B cell (primary cell): Measurements from ENCODE around the gene NAA15. TPM values are rescaled to one million over a fixed set of nuclear protein-coding genes. Genes with fewer than 3 reads are reported as not detected.
"Not testable (repeated sequence)": the region's sequence is repeated elsewhere in the genome, so short reads cannot be mapped to it uniquely, and the experiment has no call there.

Experiments used
- ATAC-seq: fragments of 200-7000 bp; cut with Tn5 transposase; one replicate; pipeline ENCODE4 v1.10.0; 2021; ENCODE audit warnings: low read depth, mild to moderate bottlenecking, moderate number of reproducible peaks, moderate library complexity
- CTCF ChIA-PET: fragments of 350-600 bp; sonication (Branson Sonifier 250); formaldehyde crosslinking; loops from one replicate; lab custom pipeline; 2021; ENCODE audit warnings: antibody characterized with exemption, inconsistent platforms; lab: Charles Lee
- POLR2A ChIA-PET: fragments of 350-600 bp; sonication (Branson Sonifier 250); formaldehyde crosslinking; loops from one replicate; lab custom pipeline; 2021; ENCODE audit warnings: antibody characterized with exemption; lab: Charles Lee
- DNase-seq: peaks from one replicate; pipeline ENCODE4 v3.0.0; 2013
- H2AFZ ChIP-seq: 2 replicates; pipeline ENCODE4 v1.6.1; 2012; ENCODE audit warnings: mild to moderate bottlenecking, low read depth, low read length; ENCODE audit not compliant: insufficient read depth, poor library complexity, severe bottlenecking
- H3K27ac ChIP-seq, 2 donors: 1 replicate in 1 of 2; 2 replicates in 1 of 2; pipeline ENCODE4 v1.5.1; 2012 to 2013; ENCODE audit warnings: low read length in 2 of 2, mild to moderate bottlenecking in 2 of 2, moderate library complexity in 1 of 2
- H3K27me3 ChIP-seq, 4 experiments: fragments of 200-600 bp in 1 of 4; sonication (generic) in 1 of 4; replicated peaks in 1 of 4; 1 replicate in 2 of 4; 2 replicates in 2 of 4; pipeline versions ENCODE4 v1.6.1 to v1.7.0; 2013 to 2016; ENCODE audit warnings: low read length in 3 of 4, mild to moderate bottlenecking in 2 of 4, mixed read lengths in 1 of 4, moderate library complexity in 1 of 4; ENCODE audit not compliant: insufficient read depth in 4 of 4, control insufficient read depth in 3 of 4; ENCODE audit errors: control extremely low read depth in 1 of 4
- H3K36me3 ChIP-seq, 2 experiments: replicated peaks in 1 of 2; 1 replicate in 1 of 2; 2 replicates in 1 of 2; pipeline versions ENCODE4 v1.6.1 to v1.7.1; 2013; ENCODE audit warnings: low read length in 1 of 2; ENCODE audit not compliant: insufficient read depth in 2 of 2, control insufficient read depth in 1 of 2; ENCODE audit errors: control extremely low read depth in 1 of 2, extremely low read depth in 1 of 2
- H3K4me1 ChIP-seq, 2 donors: fragments of 200-600 bp in 1 of 2; sonication (generic) in 1 of 2; 1 replicate in 1 of 2; 2 replicates in 1 of 2; pipeline versions ENCODE4 v1.5.1 to v1.6.1; 2013 to 2017; ENCODE audit warnings: low read length in 2 of 2; ENCODE audit not compliant: control insufficient read depth in 2 of 2, insufficient read depth in 2 of 2
- H3K4me2 ChIP-seq: replicated peaks from 2 replicates; pipeline ENCODE3; 2012; ENCODE audit warnings: mild to moderate bottlenecking, low read depth, low read length; ENCODE audit not compliant: poor library complexity, severe bottlenecking
- H3K4me3 ChIP-seq, 5 experiments: fragments of 200-600 bp in 1 of 5; sonication (generic) in 1 of 5; 1 replicate in 3 of 5; 2 replicates in 2 of 5; pipeline versions ENCODE4 v1.5.1 to v1.7.0; 2011 to 2016; ENCODE audit warnings: low read length in 4 of 5, mild to moderate bottlenecking in 4 of 5, low read depth in 2 of 5, control low read depth in 1 of 5, moderate library complexity in 1 of 5; ENCODE audit not compliant: insufficient read depth in 1 of 5; ENCODE audit errors: control extremely low read depth in 1 of 5, extremely low read depth in 1 of 5
- H3K79me2 ChIP-seq: fragments of 200-600 bp; sonication (generic); one replicate; pipeline ENCODE4 v1.6.0; 2016; ENCODE audit warnings: low read length; ENCODE audit not compliant: control insufficient read depth, insufficient read depth
- H3K9ac ChIP-seq: fragments of 200-600 bp; sonication (generic); 2 replicates; pipeline ENCODE4 v1.6.1; 2017; ENCODE audit warnings: mild to moderate bottlenecking, low read length, moderate library complexity
- H3K9me3 ChIP-seq, 3 donors: one replicate each; pipeline versions ENCODE4 v1.6.1 to v1.7.1; 2013; ENCODE audit warnings: low read length in 2 of 3; ENCODE audit not compliant: control insufficient read depth in 2 of 3, insufficient read depth in 1 of 3; ENCODE audit errors: control extremely low read depth in 1 of 3
- H4K20me1 ChIP-seq: 2 replicates; pipeline ENCODE4 v1.6.0; 2012; ENCODE audit warnings: mild to moderate bottlenecking, low read length; ENCODE audit not compliant: insufficient read depth, control insufficient read depth, poor library complexity, severe bottlenecking
- H3K27ac Mint-ChIP-seq: one replicate; pipeline ENCODE4 v1.8.0; 2021; ENCODE audit warnings: mixed read lengths
- H3K27me3 Mint-ChIP-seq: one replicate; pipeline ENCODE4 v1.8.0; 2021; ENCODE audit warnings: mixed read lengths
- H3K4me1 Mint-ChIP-seq: one replicate; pipeline ENCODE4 v1.8.0; 2021; ENCODE audit warnings: mixed read lengths
- H3K4me3 Mint-ChIP-seq: one replicate; pipeline ENCODE4 v1.8.0; 2021; ENCODE audit warnings: mixed read lengths
- H3K9me3 Mint-ChIP-seq: one replicate; pipeline ENCODE4 v1.8.0; 2022; ENCODE audit warnings: mixed read lengths; ENCODE audit not compliant: insufficient read depth
- EZH2 ChIP-seq: IDR thresholded peaks from 2 replicates; pipeline ENCODE4 v1.6.1; 2012; ENCODE audit warnings: borderline replicate concordance, low read depth, mild to moderate bottlenecking, moderate library complexity, low read length; ENCODE audit not compliant: insufficient read depth, poor library complexity, severe bottlenecking
- WGBS: methylation state at CpG from one replicate; pipeline ENCODE4 v1.1.5; 2013; ENCODE audit warnings: missing lambda C conversion rate; ENCODE audit not compliant: insufficient coverage; 5-methylcytosine and 5-hydroxymethylcytosine counted together
- intact Hi-C: fragments of 100-400 bp; cut with micrococcal nuclease; formaldehyde crosslinking; loops from one replicate; pipeline ENCODE4 v1.10.0; 2022
- polyA plus RNA-seq: library from polyadenylated mRNA; depleted of rRNA; stranded (reverse); fragments of >200 nt; gene quantifications from 2 replicates; pipeline ENCODE4 v1.2.3, GENCODE V29; 2012
- total RNA-seq, 2 donors: library from RNA; stranded (reverse); fragments of 120-200 nt in 1 of 2; gene quantifications; 1 replicate in 1 of 2; 2 replicates in 1 of 2; pipeline versions ENCODE4 v1.2.3 to v1.2.4, GENCODE V29; 2013 to 2022
- TF ChIP-seq, protein P1 (sequence below): fragments of 200-600 bp; IDR thresholded peaks from one replicate; pipeline ENCODE4 v1.8.0; 2022; ENCODE audit warnings: antibody characterized with exemption, mild to moderate bottlenecking

The NAA15 gene
- total and polyA plus RNA-seq, 2 donors (not counting 1 experiment from before 2014, with no cell fraction given), result 10.0 to 56.7 TPM

DNA sequence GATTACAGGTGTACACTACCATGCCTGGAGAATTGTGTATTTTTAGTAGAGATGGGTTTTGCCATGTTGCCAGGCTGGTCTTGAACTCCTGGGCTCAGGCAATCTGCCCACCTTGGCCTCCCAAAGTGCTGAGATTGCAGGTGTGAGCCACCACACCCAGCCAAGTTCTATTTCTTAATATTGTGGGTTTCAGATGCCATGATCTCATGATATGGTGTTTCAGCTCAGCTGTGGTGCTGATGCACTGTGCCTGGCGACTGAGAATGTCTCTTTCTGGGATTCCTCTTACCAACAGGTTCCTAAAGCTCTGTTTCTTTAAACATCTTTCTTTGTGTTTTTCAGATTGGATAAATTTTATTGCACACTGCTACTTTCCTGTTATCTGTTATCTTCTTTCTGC is 18.3 kb downstream of the NAA15 start:
- H3K27ac Mint-ChIP-seq, result peak overlapping the region; percentile 46
- H3K27ac ChIP-seq, result peak overlapping the region in 1 of 2 donors; percentile 15
- no peak for TF ChIP-seq EZH2
- TF ChIP-seq, protein P1, sequence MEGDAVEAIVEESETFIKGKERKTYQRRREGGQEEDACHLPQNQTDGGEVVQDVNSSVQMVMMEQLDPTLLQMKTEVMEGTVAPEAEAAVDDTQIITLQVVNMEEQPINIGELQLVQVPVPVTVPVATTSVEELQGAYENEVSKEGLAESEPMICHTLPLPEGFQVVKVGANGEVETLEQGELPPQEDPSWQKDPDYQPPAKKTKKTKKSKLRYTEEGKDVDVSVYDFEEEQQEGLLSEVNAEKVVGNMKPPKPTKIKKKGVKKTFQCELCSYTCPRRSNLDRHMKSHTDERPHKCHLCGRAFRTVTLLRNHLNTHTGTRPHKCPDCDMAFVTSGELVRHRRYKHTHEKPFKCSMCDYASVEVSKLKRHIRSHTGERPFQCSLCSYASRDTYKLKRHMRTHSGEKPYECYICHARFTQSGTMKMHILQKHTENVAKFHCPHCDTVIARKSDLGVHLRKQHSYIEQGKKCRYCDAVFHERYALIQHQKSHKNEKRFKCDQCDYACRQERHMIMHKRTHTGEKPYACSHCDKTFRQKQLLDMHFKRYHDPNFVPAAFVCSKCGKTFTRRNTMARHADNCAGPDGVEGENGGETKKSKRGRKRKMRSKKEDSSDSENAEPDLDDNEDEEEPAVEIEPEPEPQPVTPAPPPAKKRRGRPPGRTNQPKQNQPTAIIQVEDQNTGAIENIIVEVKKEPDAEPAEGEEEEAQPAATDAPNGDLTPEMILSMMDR, result no peak
- no peak for ATAC-seq
- H3K9me3 Mint-ChIP-seq, result no peaks in the 10 kb centered on the region
- peaks cover 0 to 13% (median 0%) of the 10 kb centered on the region in 3 donors for H3K9me3 ChIP-seq
- no peaks in the 10 kb centered on the region for H3K27me3 Mint-ChIP-seq
- DNase-seq, result no peak
- H3K4me1 ChIP-seq, result peaks cover 22 to 38% of the 10 kb centered on the region in 2 donors
- no peak overlapping the region for H2AFZ ChIP-seq
- WGBS, result no CpG with 5 or more reads among the region's 1 CpG
- no peak overlapping the region for H3K9ac ChIP-seq
- no peaks in the 10 kb centered on the region for H3K27me3 ChIP-seq
- ChIA-PET POLR2A (no interaction called here), CTCF (interaction anchor here (1.0 kb wide), 1 partner anchor 121 kb away, joined by 4 read pairs; no protein-coding TSS in a partner anchor)
- H4K20me1 ChIP-seq, result peaks cover 58% of the 10 kb centered on the region
- H3K4me3 ChIP-seq, result no peak overlapping the region
- no peaks in the 10 kb centered on the region for H3K36me3 ChIP-seq
- intact Hi-C loops, result no loop called here
- H3K4me1 Mint-ChIP-seq, result peaks cover 67% of the 10 kb centered on the region
- H3K4me2 ChIP-seq, result no peak overlapping the region
- peaks cover 99% of the 10 kb centered on the region for H3K79me2 ChIP-seq
- H3K4me3 Mint-ChIP-seq, result no peak overlapping the region

DNA sequence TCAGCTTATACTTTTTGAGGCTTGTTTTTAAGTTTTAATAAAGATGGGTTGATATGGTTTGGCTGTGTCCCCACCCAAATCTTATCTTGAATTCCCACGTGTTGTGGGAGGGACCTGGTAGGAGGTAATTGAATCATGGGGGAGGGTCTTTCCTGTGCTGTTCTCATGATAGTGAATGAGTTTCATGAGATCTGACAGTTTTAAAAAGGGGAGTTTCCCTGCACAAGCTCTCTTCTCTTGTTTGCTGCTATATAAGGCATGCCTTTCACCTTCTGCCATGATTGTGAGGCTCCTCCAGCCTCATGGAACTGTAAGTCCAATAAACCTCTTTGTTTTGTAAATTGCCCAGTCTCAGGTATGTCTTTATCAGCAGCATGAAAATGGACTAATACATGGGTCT is 20.8 kb downstream of the NAA15 start:
- no CpG with 5 or more reads among the region's 1 CpG for WGBS
- H3K4me2 ChIP-seq, CTCF ChIA-PET, H2AFZ ChIP-seq, H3K27ac Mint-ChIP-seq, POLR2A ChIA-PET, H3K27ac ChIP-seq, H3K9me3 ChIP-seq, H3K9ac ChIP-seq, H3K4me3 Mint-ChIP-seq, H3K27me3 ChIP-seq, H3K4me3 ChIP-seq, ATAC-seq, H3K27me3 Mint-ChIP-seq, H3K9me3 Mint-ChIP-seq, DNase-seq, intact Hi-C loops, H3K36me3 ChIP-seq: not testable (repeated sequence)
- peaks cover 99% of the 10 kb centered on the region for H3K79me2 ChIP-seq
- H3K4me1 ChIP-seq, result peaks cover 6 to 15% of the 10 kb centered on the region in 2 donors
- H4K20me1 ChIP-seq, result peaks cover 58% of the 10 kb centered on the region
- H3K4me1 Mint-ChIP-seq, result peaks cover 53% of the 10 kb centered on the region

DNA sequence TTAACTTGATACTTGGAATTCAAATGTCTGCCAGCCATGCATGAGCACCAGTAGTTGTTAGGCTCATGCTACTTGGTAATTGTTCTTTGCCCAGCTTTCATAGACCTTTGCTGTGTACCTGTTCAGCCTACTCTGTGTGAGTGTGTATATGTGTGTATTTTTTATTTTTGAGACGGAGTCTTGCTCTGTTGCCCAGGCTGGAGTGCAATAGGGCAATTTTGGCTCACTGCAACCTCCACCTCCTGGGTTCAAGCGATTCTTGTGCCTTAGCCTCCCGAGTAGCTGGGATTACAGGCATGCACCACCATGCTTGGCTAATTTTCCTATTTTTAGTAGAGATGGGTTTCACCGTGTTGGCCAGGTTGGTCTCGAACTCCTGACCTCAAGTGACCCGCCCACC is 21.2 kb downstream of the NAA15 start:
- intact Hi-C loops, result not testable (repeated sequence)

More for the DNA sequence above, 21.2 kb downstream of the NAA15 start:
- H3K9me3 ChIP-seq, result peaks cover 0 to 13% (median 0%) of the 10 kb centered on the region in 3 donors
- CTCF ChIA-PET, H3K27me3 ChIP-seq, H3K27ac Mint-ChIP-seq, DNase-seq, H3K4me3 Mint-ChIP-seq, H3K27ac ChIP-seq, H3K9ac ChIP-seq, H3K36me3 ChIP-seq, POLR2A ChIA-PET, H2AFZ ChIP-seq, H3K4me3 ChIP-seq, H3K4me2 ChIP-seq, H3K27me3 Mint-ChIP-seq, ATAC-seq, H3K9me3 Mint-ChIP-seq: not testable (repeated sequence)
- peaks cover 58% of the 10 kb centered on the region for H4K20me1 ChIP-seq
- 94% methylated on average over 2 of the region's 6 CpGs for WGBS
- H3K4me1 Mint-ChIP-seq, result peaks cover 50% of the 10 kb centered on the region
- peaks cover 99% of the 10 kb centered on the region for H3K79me2 ChIP-seq
- peaks cover 4 to 13% of the 10 kb centered on the region in 2 donors for H3K4me1 ChIP-seq
